Right lobe of liver (tissue), 4 donors: ENCODE data around the gene HNRNPC.

Source experiments
- CTCF ChIP-seq, 4 donors: fragments of 200-600 bp in 3 of 4; fragments of 450-650 bp in 1 of 4; IDR thresholded peaks; one replicate each; pipeline versions ENCODE4 v1.5.1 to v1.8.0; 2016 to 2022; ENCODE audit warnings: antibody characterized with exemption in 4 of 4, mild to moderate bottlenecking in 2 of 4
- POLR2A ChIP-seq: fragments of 450-650 bp; IDR thresholded peaks from one replicate; pipeline ENCODE4 v1.6.1; 2017; ENCODE audit warnings: antibody characterized with exemption, mild to moderate bottlenecking
- donor health status: DM: no; HTN: no; CAD: no.
- donor health status: DM: no; HTN: no; CAD: no.
- donor health status: DM: no; HTN: yes; CAD: no.

- TF ChIP-seq CTCF (IDR thresholded peaks at IDR 0.05) (no peak), POLR2A (no peak)
These were observed 11.8 kb downstream of the HNRNPC start for GRCh38 chr14:21257394-21257909.
